AG04450 (cell line): ENCODE measurements around the gene HRH1. TPM values are rescaled to one million over a fixed set of nuclear protein-coding genes. Genes with fewer than 3 reads are reported as not detected.
A peak's percentile ranks its signal among the peaks of the same experiment; 100 is the strongest.

Source experiments
- CTCF ChIA-PET: fragments of 300-600, 350-600 bp; formaldehyde crosslinking; extraction: SDS; loops from one replicate; lab custom pipeline; 2022; ENCODE audit warnings: antibody characterized with exemption, inconsistent platforms; lab: Charles Lee
- POLR2A ChIA-PET: fragments of 350-600 bp; formaldehyde crosslinking; extraction: SDS; loops from one replicate; lab custom pipeline; 2021; ENCODE audit warnings: antibody characterized with exemption, inconsistent platforms; lab: Yijun Ruan, JAX
- DNase-seq: peaks from one replicate; pipeline ENCODE4 v3.0.0-alpha.2; 2011; ENCODE audit warnings: low read depth, low spot score
- H3K27ac ChIP-seq: one replicate; pipeline ENCODE4 v1.5.1; 2012; ENCODE audit warnings: low read depth, low read length, control low read depth
- H3K27me3 ChIP-seq: one replicate; pipeline ENCODE4 v1.6.0; 2012; ENCODE audit warnings: low read length; ENCODE audit not compliant: control insufficient read depth, insufficient read depth
- H3K4me3 ChIP-seq: 2 replicates; pipeline ENCODE4 v1.5.1; 2011; ENCODE audit warnings: mild to moderate bottlenecking, low read depth, low read length, control low read depth
- H3K9me3 ChIP-seq: 2 replicates; pipeline ENCODE4 v1.5.1; 2012; ENCODE audit warnings: low read length; ENCODE audit not compliant: control insufficient read depth, insufficient read depth
- CTCF ChIP-seq: IDR thresholded peaks from 2 replicates; pipeline ENCODE4 v1.5.1; 2011; ENCODE audit warnings: low read depth, low read length, control low read depth, inconsistent platforms
- polyA plus RNA-seq: library from polyadenylated mRNA; depleted of rRNA; stranded (reverse); fragments of >200 nt; gene quantifications from 2 replicates; pipeline ENCODE4 v1.2.3, GENCODE V29; 2011

The HRH1 gene
- polyA plus RNA-seq, 1 experiment = 25.4 TPM

GRCh38 chr3:11273891-11274291 lies 119.6 kb downstream of the HRH1 start:
- H3K27ac ChIP-seq = no peak overlapping the region
- H3K9me3 ChIP-seq = no peaks in the 10 kb centered on the region
- ChIA-PET CTCF (interaction anchor here (1.4 kb wide), 1 partner anchor 214 kb away, joined by 5 read pairs; no protein-coding TSS in a partner anchor), POLR2A (interaction anchor here (2.2 kb wide), 1 partner anchor 8 kb away, joined by 20 read pairs; no protein-coding TSS in a partner anchor)
- DNase-seq = no peak
- TF ChIP-seq CTCF = no peak
- H3K4me3 ChIP-seq = peak overlapping the region; percentile 97
- no peaks in the 10 kb centered on the region for H3K27me3 ChIP-seq

- CTCF ChIA-PET = interaction anchor here (1.4 kb wide), 1 partner anchor 215 kb away, joined by 5 read pairs; no protein-coding TSS in a partner anchor
- H3K4me3 ChIP-seq = no peak overlapping the region
- no peaks in the 10 kb centered on the region for H3K27me3 ChIP-seq
- no peaks in the 10 kb centered on the region for H3K9me3 ChIP-seq
- no peak for TF ChIP-seq CTCF
- DNase-seq = no peak
- POLR2A ChIA-PET = no interaction called here
- H3K27ac ChIP-seq = no peak overlapping the region
Observed at GRCh38 chr3:11274566-11275142, 120.4 kb downstream of the HRH1 start.

- ChIA-PET POLR2A (no interaction called here), CTCF (no interaction called here)
- Histone ChIP-seq H3K9me3 (no peaks in the 10 kb centered on the region), H3K27ac (no peak overlapping the region), H3K27me3 (no peaks in the 10 kb centered on the region), H3K4me3 (no peak overlapping the region)
- no peak for DNase-seq
- no peak for TF ChIP-seq CTCF
Observed at GRCh38 chr3:11275926-11276325, 121.6 kb downstream of the HRH1 start.

GRCh38 chr3:11276901-11277300 lies 122.6 kb downstream of the HRH1 start:
- DNase-seq = no peak
- CTCF ChIA-PET = interaction anchor here (0.6 kb wide), 1 partner anchor 216 kb away, joined by 3 read pairs; no protein-coding TSS in a partner anchor

More at GRCh38 chr3:11276901-11277300, 122.6 kb downstream of the HRH1 start:
- Histone ChIP-seq H3K27ac (no peak overlapping the region), H3K9me3 (no peaks in the 10 kb centered on the region), H3K27me3 (no peaks in the 10 kb centered on the region), H3K4me3 (no peak overlapping the region)
- no peak for TF ChIP-seq CTCF
- POLR2A ChIA-PET = no interaction called here
